Right lobe of liver (tissue), 6 donors: ENCODE data around the gene MTMR4. TPM values are rescaled to one million over a fixed set of nuclear protein-coding genes. Genes with fewer than 3 reads are reported as not detected.
"Not testable (repeated sequence)": the region's sequence is repeated elsewhere in the genome, so short reads cannot be mapped to it uniquely, and the experiment has no call there.

ENCODE experiments used
- ATAC-seq, 4 donors: fragments of 200-7000 bp; cut with Tn5 transposase; one replicate each; pipeline ENCODE4 v1.9.1; 2020; ENCODE audit warnings: mild to moderate bottlenecking in 4 of 4, moderate library complexity in 4 of 4
- DNase-seq, 3 donors: peaks; one replicate each; pipeline ENCODE4 v3.0.0-alpha.2; 2020
- H3K27ac ChIP-seq, 3 donors: fragments of 200-600 bp; one replicate each; pipeline ENCODE4 v1.8.0; 2022
- H3K27me3 ChIP-seq, 2 donors: fragments of 200-600 bp; one replicate each; pipeline ENCODE4 v1.8.0; 2022
- H3K36me3 ChIP-seq, 4 donors: fragments of 200-600 bp; sonication (generic) in 1 of 4; one replicate each; pipeline versions ENCODE4 v1.5.1 to v1.8.0; 2017 to 2022; ENCODE audit warnings: control low read depth in 1 of 4
- H3K4me1 ChIP-seq, 4 donors: fragments of 200-600 bp; sonication (generic) in 1 of 4; one replicate each; pipeline versions ENCODE4 v1.5.1 to v1.8.0; 2017 to 2022; ENCODE audit warnings: control low read depth in 1 of 4
- H3K4me3 ChIP-seq, 3 donors: fragments of 200-600 bp; one replicate each; pipeline ENCODE4 v1.8.0; 2022
- H3K9me3 ChIP-seq, 4 donors: fragments of 200-600 bp; sonication (generic) in 1 of 4; one replicate each; pipeline versions ENCODE4 v1.5.1 to v1.8.0; 2017 to 2022; ENCODE audit warnings: control low read depth in 1 of 4
- POLR2A ChIP-seq: fragments of 450-650 bp; IDR thresholded peaks from one replicate; pipeline ENCODE4 v1.6.1; 2017; ENCODE audit warnings: antibody characterized with exemption, mild to moderate bottlenecking
- WGBS: methylation state at CpG from one replicate; pipeline ENCODE4 v1.1.6; 2018; ENCODE audit warnings: low coverage, low lambda C conversion rate; ENCODE audit not compliant: insufficient coverage; ENCODE audit errors: missing lambda C conversion rate; 5-methylcytosine and 5-hydroxymethylcytosine counted together
- intact Hi-C, 2 donors: fragments of 100-400 bp; cut with DNase I; formaldehyde crosslinking; loops; one replicate each; pipeline versions ENCODE4 v1.11.2 to v1.14.1; 2022
- total RNA-seq, 6 experiments: library from RNA; depleted of rRNA in 2 of 6; stranded (reverse); fragments of >200 nt in 2 of 6; fragmentation: NEBNext Ultra II Directional in 3 of 6; extraction: Animal tissue kit (Norgen Biotek cat#: 25700) in 3 of 6; gene quantifications; one replicate each; pipeline versions ENCODE4 v1.1.0 to v1.2.4, GENCODE V29; 2016 to 2023
- TF ChIP-seq, protein P1 (sequence below), 4 donors: fragments of 200-600 bp in 3 of 4; fragments of 450-650 bp in 1 of 4; IDR thresholded peaks; one replicate each; pipeline versions ENCODE4 v1.5.1 to v1.8.0; 2016 to 2022; ENCODE audit warnings: antibody characterized with exemption in 4 of 4, mild to moderate bottlenecking in 2 of 4
- donor health status: DM: no; HTN: yes; CAD: no.
- donor health status: DM: no; HTN: no; CAD: no.
- donor health status: DM: no; HTN: no; CAD: no.
- donor health status: DM: no; HTN: yes; CAD: no.
- donor health status: DM: no; HTN: yes; CAD: no.

The MTMR4 gene
- total RNA-seq, 6 experiments from 2014 or later = 46.4 to 101 (median 59.7) TPM

DNA sequence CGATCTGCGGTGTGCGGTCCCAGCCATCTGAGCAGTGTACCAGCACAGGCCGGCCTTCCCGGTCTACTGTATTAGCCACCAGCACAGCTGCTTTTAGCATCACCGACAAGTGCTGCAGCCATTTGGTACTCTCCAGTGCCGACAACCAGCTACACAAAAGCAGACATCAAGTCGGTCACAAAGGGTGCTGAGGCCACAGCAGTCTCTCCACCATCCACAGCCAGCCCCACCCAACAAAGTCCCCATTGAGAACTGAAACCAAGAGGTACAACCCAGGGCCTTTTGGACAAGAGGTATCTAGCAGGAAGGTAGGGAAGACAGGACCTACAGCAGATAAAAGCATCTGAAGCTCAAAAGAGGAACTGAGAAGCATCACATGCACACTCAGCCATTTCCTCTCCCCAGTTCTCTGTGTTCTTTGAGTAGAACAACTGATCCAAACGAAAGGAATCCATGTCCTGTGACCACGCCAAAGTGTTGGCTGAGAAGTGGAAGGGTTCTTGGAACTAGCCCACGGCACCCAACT is 9.5 kb downstream of the MTMR4 start:
- H3K4me3 ChIP-seq = no peak overlapping the region
- TF ChIP-seq POLR2A = no peak
- TF ChIP-seq, protein P1, sequence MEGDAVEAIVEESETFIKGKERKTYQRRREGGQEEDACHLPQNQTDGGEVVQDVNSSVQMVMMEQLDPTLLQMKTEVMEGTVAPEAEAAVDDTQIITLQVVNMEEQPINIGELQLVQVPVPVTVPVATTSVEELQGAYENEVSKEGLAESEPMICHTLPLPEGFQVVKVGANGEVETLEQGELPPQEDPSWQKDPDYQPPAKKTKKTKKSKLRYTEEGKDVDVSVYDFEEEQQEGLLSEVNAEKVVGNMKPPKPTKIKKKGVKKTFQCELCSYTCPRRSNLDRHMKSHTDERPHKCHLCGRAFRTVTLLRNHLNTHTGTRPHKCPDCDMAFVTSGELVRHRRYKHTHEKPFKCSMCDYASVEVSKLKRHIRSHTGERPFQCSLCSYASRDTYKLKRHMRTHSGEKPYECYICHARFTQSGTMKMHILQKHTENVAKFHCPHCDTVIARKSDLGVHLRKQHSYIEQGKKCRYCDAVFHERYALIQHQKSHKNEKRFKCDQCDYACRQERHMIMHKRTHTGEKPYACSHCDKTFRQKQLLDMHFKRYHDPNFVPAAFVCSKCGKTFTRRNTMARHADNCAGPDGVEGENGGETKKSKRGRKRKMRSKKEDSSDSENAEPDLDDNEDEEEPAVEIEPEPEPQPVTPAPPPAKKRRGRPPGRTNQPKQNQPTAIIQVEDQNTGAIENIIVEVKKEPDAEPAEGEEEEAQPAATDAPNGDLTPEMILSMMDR (IDR thresholded peaks at IDR 0.05) = no peak
- ATAC-seq = no peak
- H3K27ac ChIP-seq = peak overlapping the region in 1 of 3 donors; percentile 9
- H3K36me3 ChIP-seq = peaks cover 0 to 100% (median 50%) of the 10 kb centered on the region in 4 donors
- no peaks in the 10 kb centered on the region for H3K9me3 ChIP-seq
- peak in 1 of 3 donors; percentile 34 for DNase-seq
- 67% methylated on average over 7 of the region's 11 CpGs for WGBS
- intact Hi-C loops = no loop called here
- H3K27me3 ChIP-seq = no peaks in the 10 kb centered on the region
- H3K4me1 ChIP-seq = peaks cover 0 to 38% (median 12%) of the 10 kb centered on the region in 4 donors

DNA sequence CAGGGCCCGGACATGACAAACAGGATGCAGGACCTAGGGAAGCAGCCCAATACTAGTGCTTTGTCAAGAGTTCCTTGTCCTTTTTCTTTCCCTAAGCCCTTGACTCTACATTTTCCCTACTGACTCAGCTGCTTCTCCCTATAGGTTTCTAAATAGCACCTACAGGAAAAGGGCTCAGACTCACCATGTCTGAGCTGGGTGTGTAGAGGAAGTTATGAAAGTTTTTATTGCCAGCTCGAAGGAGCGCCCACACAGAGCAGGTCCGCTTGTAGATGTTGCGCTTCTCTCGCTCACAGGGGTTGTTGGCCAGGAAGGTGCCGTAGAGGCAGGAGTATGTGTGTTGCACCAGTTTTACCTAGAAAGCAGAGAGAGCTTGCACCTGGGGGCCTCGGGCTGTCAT is 10.6 kb downstream of the MTMR4 start:
- intact Hi-C loops = no loop called here
- no peak for TF ChIP-seq POLR2A
- TF ChIP-seq, protein P1 (IDR thresholded peaks at IDR 0.05) = no peak
- H3K27me3 ChIP-seq = no peaks in the 10 kb centered on the region
- DNase-seq = peak in 1 of 3 donors; percentile 43
- no peaks in the 10 kb centered on the region for H3K9me3 ChIP-seq
- WGBS = 50% methylated on average over 1 of the region's 8 CpGs
- H3K36me3 ChIP-seq = peaks cover 0 to 99% (median 49%) of the 10 kb centered on the region in 4 donors
- peaks cover 0 to 28% (median 10%) of the 10 kb centered on the region in 4 donors for H3K4me1 ChIP-seq
- ATAC-seq = no peak
- no peak overlapping the region for H3K4me3 ChIP-seq
- no peak overlapping the region for H3K27ac ChIP-seq

- intact Hi-C loops = not testable (repeated sequence)
- WGBS = 80% methylated on average over 6 of the region's 6 CpGs
Observed at GRCh38 chr17:58503134-58503533, 11.3 kb downstream of the MTMR4 start.

DNA sequence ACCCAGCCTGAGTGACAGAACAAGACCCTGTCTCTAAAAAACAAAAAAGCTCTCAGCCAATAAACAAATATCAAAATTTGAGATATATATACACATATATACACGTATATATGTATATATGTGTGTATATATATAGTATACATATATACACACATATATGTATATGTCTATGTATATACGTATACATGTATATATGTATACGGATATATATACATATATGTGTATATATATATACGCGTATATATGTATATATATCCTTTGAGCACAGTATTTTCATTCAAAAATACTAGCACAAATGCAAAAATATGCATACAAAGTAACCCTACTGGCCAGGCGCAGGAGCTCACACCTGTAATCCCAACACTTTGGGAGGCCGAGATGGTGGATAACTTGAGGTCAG is 13.0 kb downstream of the MTMR4 start:
- H3K4me1 ChIP-seq = peaks cover 0 to 5% (median 0%) of the 10 kb centered on the region in 4 donors
- no peak overlapping the region for H3K27ac ChIP-seq
- no peak for DNase-seq
- intact Hi-C loops = no loop called here
- no peak for ATAC-seq
- no peaks in the 10 kb centered on the region for H3K9me3 ChIP-seq
- H3K36me3 ChIP-seq = peaks cover 0 to 96% (median 52%) of the 10 kb centered on the region in 4 donors
- H3K4me3 ChIP-seq = no peak overlapping the region
- no peaks in the 10 kb centered on the region for H3K27me3 ChIP-seq
- no peak for TF ChIP-seq POLR2A
- TF ChIP-seq, protein P1 (IDR thresholded peaks at IDR 0.05) = no peak
- 89% methylated on average over 6 of the region's 7 CpGs for WGBS

More at GRCh38 chr17:58503134-58503533, 11.3 kb downstream of the MTMR4 start:
- H3K27ac ChIP-seq, H3K27me3 ChIP-seq, ATAC-seq, H3K9me3 ChIP-seq, H3K4me3 ChIP-seq: not testable (repeated sequence)
- peak in 1 of 3 donors; percentile 33 for DNase-seq
- Histone ChIP-seq H3K4me1 (peaks cover 0 to 20% (median 6%) of the 10 kb centered on the region in 4 donors), H3K36me3 (peaks cover 0 to 97% (median 48%) of the 10 kb centered on the region in 4 donors)

GRCh38 chr17:58498177-58498828 is 16.1 kb downstream of the MTMR4 start:
- intact Hi-C loops = no loop called here
- 87% methylated on average over 2 of the region's 6 CpGs for WGBS
- Histone ChIP-seq H3K4me1 (no peaks in the 10 kb centered on the region), H3K9me3 (no peaks in the 10 kb centered on the region), H3K36me3 (peaks cover 0 to 96% (median 49%) of the 10 kb centered on the region in 4 donors), H3K4me3 (no peak overlapping the region), H3K27ac (no peak overlapping the region), H3K27me3 (no peaks in the 10 kb centered on the region)
- peak in 1 of 4 donors; percentile 21 for ATAC-seq
- no peak for DNase-seq
- TF ChIP-seq POLR2A = no peak
- TF ChIP-seq, protein P1 (IDR thresholded peaks at IDR 0.05) = no peak
